ENCODE results near the gene SPOP. TPM values are rescaled to one million over a fixed set of nuclear protein-coding genes. Genes with fewer than 3 reads are reported as not detected.

SPOP gene
- total and polyA plus RNA-seq, 2 of the 4 experiments (the other 2 are of a cell fraction), result 24.9 to 47.5 TPM

- CTCF ChIA-PET, result interaction anchor here (0.6 to 1.7 kb wide), 5 partner anchors 10 to 352 kb away, joined by 3 to 6 read pairs (median 4); no protein-coding TSS in a partner anchor
- Histone ChIP-seq H2AFZ (replicated peaks; ENCODE audit: low read length, poor library complexity) (no peak overlapping the region), H3K9ac (ENCODE audit: low read depth, low read length) (no peak overlapping the region; the same call in 1 of the 2 replicates), H2AK5ac (ENCODE audit: low read depth, low read length) (peak overlapping the region; percentile 58), H3K9me1 (ENCODE audit: insufficient read depth, low read length) (no peaks in the 10 kb centered on the region), H3K14ac (replicated peaks; ENCODE audit: low read depth, low read length) (peak overlapping the region; percentile 94), H2BK20ac (ENCODE audit: low read depth, low read length) (peak overlapping the region; percentile 51; the same call in 1 of the 2 replicates), H3K79me1 (ENCODE audit: low read depth in 1 of 2, low read length in 2 of 2) (peaks cover 3 to 43% of the 10 kb centered on the region in 2 experiments; a peak in 3 of 4 replicates), H3K4me3 (ENCODE audit: insufficient read depth, low read depth, low read length) (peak overlapping the region; percentile 37; the same call in 1 of the 2 replicates), H2AK9ac (replicated peaks; ENCODE audit: low read depth, low read length, poor library complexity) (peak overlapping the region; percentile 90), H3K18ac (ENCODE audit: low read depth, low read length) (peak overlapping the region; percentile 9; the same call in 1 of the 2 replicates), H2BK5ac (ENCODE audit: low read depth, low read length, poor library complexity, severe bottlenecking) (peak overlapping the region; percentile 95), H3K23ac (ENCODE audit: low read depth, low read length) (peak overlapping the region; percentile 82), H3K27ac (ENCODE audit: insufficient read depth, low read length) (peak overlapping the region; percentile 53), H2BK15ac (ENCODE audit: low read depth, low read length) (0 out of 3 replicates have a peak overlapping the region, but pooled peaks have one; percentile 12), H3K27me3 (ENCODE audit: control insufficient read depth, insufficient read depth, low read length) (no peaks in the 10 kb centered on the region), H4K8ac (ENCODE audit: low read depth in 2 of 2, low read length in 2 of 2) (peak overlapping the region; percentile 7 to 77; a peak in 2 of 4 replicates), H3K36me3 (ENCODE audit: control insufficient read depth, insufficient read depth, low read length) (no peaks in the 10 kb centered on the region), H3K4me2 (ENCODE audit: low read depth, low read length) (peak overlapping the region; percentile 96), H3K56ac (ENCODE audit: extremely low read depth, insufficient read depth, low read length) (peak overlapping the region; percentile 77), H3K4ac (ENCODE audit: low read depth, low read length) (peak overlapping the region; percentile 58), H4K91ac (ENCODE audit: insufficient read depth, low read depth, low read length) (peak overlapping the region; percentile 45), H3K4me1 (ENCODE audit: control insufficient read depth, insufficient read depth, low read length) (peaks cover 5% of the 10 kb centered on the region; the same call in 1 of the 2 replicates), H3K9me3 (ENCODE audit: control insufficient read depth, insufficient read depth, low read length) (no peaks in the 10 kb centered on the region), H4K5ac (ENCODE audit: low read depth, low read length) (peak overlapping the region; percentile 28; the same call in 1 of the 2 replicates), H2BK120ac (ENCODE audit: low read depth, low read length) (peak overlapping the region; percentile 83), H4K20me1 (ENCODE audit: insufficient read depth, low read length) (peaks cover 9% of the 10 kb centered on the region; the same call in 1 of the 2 replicates)
- dilution Hi-C loops (cut with HindIII; ENCODE audit: low sequenced_read_pairs, unreplicated experiment) (no loop called here), in situ Hi-C loops (cut with MboI; ENCODE audit: low sequenced_read_pairs) (no loop called here), intact Hi-C loops (cut with micrococcal nuclease) (no loop called here)
- no TSS peak for BruUV-seq (replicated peaks)
- 67% methylated on average over 3 of the region's 10 CpGs; no CpG with 5 or more reads in 1 of the 2 experiments for WGBS, 2 experiments (ENCODE audit: extremely low coverage in 2 of 2, insufficient read length in 1 of 2)
- DNase-seq, result peak; percentile 77
- POLR2A ChIA-PET (ENCODE audit: unreplicated experiment), result interaction anchor here (0.7 kb wide), 1 partner anchor 49 kb away, joined by 4 read pairs; no protein-coding TSS in a partner anchor
- TF ChIP-seq MXI1 (IDR thresholded peaks at IDR 0.05; ENCODE audit: borderline replicate concordance, low read depth, low read length), result no peak
- TF ChIP-seq FOS (IDR thresholded peaks at IDR 0.05; ENCODE audit: low read depth, low read length), result peak; percentile 74
- no peak for TF ChIP-seq SMC3 (IDR thresholded peaks at IDR 0.05; ENCODE audit: low read depth, low read length)
- TF ChIP-seq CEBPB (IDR thresholded peaks at IDR 0.05; ENCODE audit: low read depth, low read length), result 0 out of 2 replicates have a peak, but pooled peaks have one; percentile 19
- peak; percentile 35; the same call in 1 of the 2 replicates for TF ChIP-seq MAFK (IDR thresholded peaks at IDR 0.05; ENCODE audit: low read depth, low read length)
- no peak for TF ChIP-seq RCOR1 (IDR thresholded peaks at IDR 0.05; ENCODE audit: insufficient replicate concordance, low read length)
- ATAC-seq (ENCODE audit: low read depth), result peak; percentile 97
Observed at GRCh38 chr17:49646391-49647255, 31.3 kb downstream of the SPOP start.
